ENCODE results near the gene KCNIP1.

Gene KCNIP1

DNA sequence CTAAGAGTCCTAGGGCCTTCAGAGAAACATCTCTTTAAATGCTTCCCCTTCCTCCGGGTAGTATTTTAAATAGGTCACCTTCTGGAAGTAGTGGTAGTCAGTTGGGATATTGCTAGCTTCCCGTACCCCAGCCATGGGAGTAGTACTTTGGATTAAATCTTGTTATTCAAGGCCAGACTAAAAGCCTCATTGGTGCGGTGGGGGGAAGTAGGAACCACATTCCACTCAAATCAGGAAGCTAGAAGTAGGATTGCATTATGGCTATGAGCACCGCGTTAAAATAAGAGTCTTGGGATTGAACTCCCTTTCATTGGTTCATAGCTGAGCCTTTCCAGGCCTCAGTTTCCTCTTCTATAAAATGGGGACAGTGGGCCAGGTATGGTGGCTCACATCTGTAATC, 6.7 kb downstream of the KCNIP1 start:
- H3K4me3 ChIP-seq (replicated peaks in 1 of 2; ENCODE audit: low read depth in 2 of 2, low read length in 2 of 2) = no peak overlapping the region
- TF ChIP-seq, protein P1, sequence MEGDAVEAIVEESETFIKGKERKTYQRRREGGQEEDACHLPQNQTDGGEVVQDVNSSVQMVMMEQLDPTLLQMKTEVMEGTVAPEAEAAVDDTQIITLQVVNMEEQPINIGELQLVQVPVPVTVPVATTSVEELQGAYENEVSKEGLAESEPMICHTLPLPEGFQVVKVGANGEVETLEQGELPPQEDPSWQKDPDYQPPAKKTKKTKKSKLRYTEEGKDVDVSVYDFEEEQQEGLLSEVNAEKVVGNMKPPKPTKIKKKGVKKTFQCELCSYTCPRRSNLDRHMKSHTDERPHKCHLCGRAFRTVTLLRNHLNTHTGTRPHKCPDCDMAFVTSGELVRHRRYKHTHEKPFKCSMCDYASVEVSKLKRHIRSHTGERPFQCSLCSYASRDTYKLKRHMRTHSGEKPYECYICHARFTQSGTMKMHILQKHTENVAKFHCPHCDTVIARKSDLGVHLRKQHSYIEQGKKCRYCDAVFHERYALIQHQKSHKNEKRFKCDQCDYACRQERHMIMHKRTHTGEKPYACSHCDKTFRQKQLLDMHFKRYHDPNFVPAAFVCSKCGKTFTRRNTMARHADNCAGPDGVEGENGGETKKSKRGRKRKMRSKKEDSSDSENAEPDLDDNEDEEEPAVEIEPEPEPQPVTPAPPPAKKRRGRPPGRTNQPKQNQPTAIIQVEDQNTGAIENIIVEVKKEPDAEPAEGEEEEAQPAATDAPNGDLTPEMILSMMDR (IDR thresholded peaks at IDR 0.05; ENCODE audit: low read depth, low read length) = no peak
- no peak for DNase-seq (ENCODE audit: low read depth in 2 of 2)

DNA sequence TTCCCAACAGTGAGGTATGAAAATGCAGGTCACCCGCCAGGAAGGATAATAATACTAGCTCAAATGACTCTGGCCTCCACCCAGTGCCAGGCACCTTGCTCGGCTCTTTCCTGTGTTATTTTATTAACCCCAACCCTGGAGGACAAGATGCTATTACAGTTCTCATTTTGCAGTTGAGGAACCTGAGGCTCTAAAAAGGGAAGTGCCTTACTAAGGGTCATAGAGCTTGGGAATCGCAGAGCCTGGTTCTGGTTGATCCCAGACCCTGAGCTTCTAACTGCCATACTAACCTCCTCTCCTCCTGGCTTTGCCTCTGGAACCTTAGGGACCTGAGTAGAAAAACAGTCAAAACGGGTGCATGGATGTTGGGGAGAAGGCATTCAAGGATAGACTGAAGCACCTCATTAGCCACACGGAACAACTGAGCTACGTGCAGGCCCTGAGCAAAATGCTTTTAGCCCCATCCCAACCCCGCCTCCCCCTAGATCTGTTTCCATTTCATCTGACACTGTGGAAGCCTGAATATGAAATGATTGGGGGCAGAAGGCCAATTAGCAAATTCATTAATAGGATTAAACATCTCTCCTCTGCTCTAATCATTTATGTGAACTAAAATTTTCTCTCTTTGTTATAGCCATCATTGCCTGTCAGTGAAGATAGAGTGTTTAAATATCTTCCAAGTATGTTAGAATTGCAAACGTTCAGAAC, 7.9 kb downstream of the KCNIP1 start:
- TF ChIP-seq, protein P1 (IDR thresholded peaks at IDR 0.05; ENCODE audit: low read depth, low read length) = no peak
- DNase-seq (ENCODE audit: low read depth in 2 of 2) = no peak
- H3K4me3 ChIP-seq (replicated peaks in 1 of 2; ENCODE audit: low read depth in 2 of 2, low read length in 2 of 2) = no peak overlapping the region

DNA sequence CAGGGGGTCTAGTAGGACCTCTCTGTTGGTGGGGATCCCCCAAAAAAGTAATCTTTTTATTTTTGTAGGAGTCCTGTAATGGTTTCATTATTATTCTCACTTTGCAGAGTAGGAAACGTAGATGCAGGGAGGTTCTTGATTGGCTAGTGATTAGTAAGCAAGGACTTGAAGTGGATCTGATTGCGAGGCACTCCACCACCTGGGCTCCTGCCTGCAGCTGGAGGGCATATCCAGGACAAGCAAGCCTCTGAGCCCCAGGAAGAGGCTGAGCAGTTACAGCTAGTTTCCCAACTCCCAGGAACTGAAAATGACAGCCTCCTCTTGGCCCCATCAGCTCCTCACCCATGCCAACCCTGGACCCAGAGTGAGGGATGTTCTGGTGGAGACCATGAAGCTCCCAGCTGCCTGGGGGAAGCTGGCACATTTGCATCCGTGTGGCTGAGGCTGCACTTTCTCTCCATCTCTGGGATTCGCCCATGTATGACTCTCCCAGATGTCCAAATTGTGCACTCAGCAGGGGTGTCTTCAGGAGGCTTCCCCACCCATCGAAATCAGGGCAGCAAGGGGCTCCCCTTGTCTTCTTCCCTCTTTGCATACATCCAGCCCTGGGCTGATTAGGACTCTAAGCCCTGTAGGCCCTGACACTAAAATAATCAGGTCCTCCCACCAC, 10.2 kb downstream of the KCNIP1 start:
- DNase-seq (ENCODE audit: low read depth in 2 of 2) = no peak
- TF ChIP-seq, protein P1 (IDR thresholded peaks at IDR 0.05; ENCODE audit: low read depth, low read length) = no peak
- H3K4me3 ChIP-seq (replicated peaks in 1 of 2; ENCODE audit: low read depth in 2 of 2, low read length in 2 of 2) = no peak overlapping the region

DNA sequence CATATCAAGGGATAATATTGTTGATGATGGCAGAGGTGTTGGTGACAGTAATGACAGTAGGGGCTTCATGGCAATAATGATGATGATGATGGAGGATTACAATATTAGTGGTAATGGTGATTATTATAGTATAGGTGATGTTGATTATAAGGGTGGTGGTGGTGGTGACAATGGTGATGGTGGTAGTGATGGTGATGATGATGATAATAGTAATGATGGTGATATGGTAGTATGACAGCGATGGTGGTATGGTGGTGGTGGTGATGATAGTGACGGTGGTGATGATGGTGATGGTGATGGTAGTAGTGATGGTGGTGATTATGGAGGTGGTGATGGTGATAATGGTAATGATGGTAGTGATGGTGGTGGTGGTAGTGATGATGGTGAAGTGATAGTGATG, 13.6 kb downstream of the KCNIP1 start:
- no peak for DNase-seq (ENCODE audit: low read depth in 2 of 2)

DNA sequence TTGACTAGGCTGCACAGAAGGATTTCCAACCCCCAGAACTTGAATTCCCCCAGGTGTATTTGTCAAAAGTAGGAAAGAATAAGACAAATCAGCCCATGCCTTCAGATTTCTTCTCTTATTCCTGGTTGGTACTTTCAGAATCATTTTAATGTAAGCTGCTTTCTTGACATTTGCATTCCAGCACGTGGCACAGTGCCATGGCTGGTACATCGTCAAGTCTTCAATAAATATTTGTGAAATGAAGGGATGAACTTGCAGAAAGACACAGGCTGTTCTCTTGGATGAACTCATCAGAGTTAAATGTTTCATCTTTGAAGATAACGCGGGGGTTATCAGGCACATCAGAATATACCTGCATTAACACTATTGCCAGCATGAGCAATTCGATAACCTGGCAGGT, 14.5 kb downstream of the KCNIP1 start:
- H3K4me3 ChIP-seq (replicated peaks in 1 of 2; ENCODE audit: low read depth in 2 of 2, low read length in 2 of 2) = no peak overlapping the region
- TF ChIP-seq, protein P1 (IDR thresholded peaks at IDR 0.05; ENCODE audit: low read depth, low read length) = no peak
- DNase-seq (ENCODE audit: low read depth in 2 of 2) = no peak

More for the DNA sequence above, 13.6 kb downstream of the KCNIP1 start:
- no peak overlapping the region for H3K4me3 ChIP-seq (replicated peaks in 1 of 2; ENCODE audit: low read depth in 2 of 2, low read length in 2 of 2)
- TF ChIP-seq, protein P1 (IDR thresholded peaks at IDR 0.05; ENCODE audit: low read depth, low read length) = no peak

DNA sequence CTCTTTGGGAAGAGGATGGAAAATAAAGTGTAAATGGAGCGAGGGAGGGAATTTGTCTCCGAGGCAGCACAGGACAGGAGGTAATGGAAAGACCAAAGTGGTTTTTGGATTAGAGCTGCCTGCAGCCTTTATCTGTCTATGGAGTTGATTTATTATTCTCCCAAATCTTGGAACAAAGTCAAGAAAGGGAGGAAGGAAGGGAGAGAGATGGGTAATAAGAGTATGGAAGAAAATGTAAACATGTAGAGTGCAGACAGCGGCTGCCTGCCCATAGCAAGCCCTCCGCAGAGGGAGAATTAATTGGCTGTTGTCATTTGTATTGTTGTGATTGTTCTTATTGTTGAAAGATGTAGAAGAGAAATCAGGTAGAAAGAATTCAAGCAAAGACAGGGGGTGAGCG, 15.7 kb downstream of the KCNIP1 start:
- no peak overlapping the region for H3K4me3 ChIP-seq (replicated peaks in 1 of 2; ENCODE audit: low read depth in 2 of 2, low read length in 2 of 2)
- TF ChIP-seq, protein P1 (IDR thresholded peaks at IDR 0.05; ENCODE audit: low read depth, low read length) = no peak
- DNase-seq (ENCODE audit: low read depth in 2 of 2) = no peak
